CD4-positive, CD25-positive, alpha-beta regulatory T cell (primary cell): ENCODE results near the gene ASB10. TPM values are rescaled to one million over a fixed set of nuclear protein-coding genes. Genes with fewer than 3 reads are reported as not detected.

ENCODE experiments used
- ATAC-seq, 2 donors: fragments of 150-1000 bp; cut with Tn5 transposase; one replicate each; pipeline ENCODE4 v1.10.0; 2021; ENCODE audit warnings: low read depth in 2 of 2, moderate number of reproducible peaks in 2 of 2, moderate library complexity in 1 of 2
- DNase-seq, 3 donors: peaks; one replicate each; pipeline versions ENCODE4 v3.0.0 to v3.0.0-alpha.2; 2012 to 2022; ENCODE audit warnings: mixed read lengths in 1 of 3
- H3K27ac ChIP-seq: one replicate; pipeline ENCODE4 v1.7.0; 2013; ENCODE audit warnings: mild to moderate bottlenecking, low read length; ENCODE audit not compliant: insufficient read depth, poor library complexity, severe bottlenecking
- H3K27me3 ChIP-seq: one replicate; pipeline ENCODE4 v1.7.0; 2013; ENCODE audit warnings: low read length; ENCODE audit not compliant: control insufficient read depth, insufficient read depth
- H3K36me3 ChIP-seq: one replicate; pipeline ENCODE4 v1.7.0; 2013; ENCODE audit warnings: mild to moderate bottlenecking, low read length, moderate library complexity; ENCODE audit not compliant: control insufficient read depth, insufficient read depth
- H3K4me1 ChIP-seq: 2 replicates; pipeline ENCODE4 v1.7.0; 2013; ENCODE audit warnings: mild to moderate bottlenecking, low read length; ENCODE audit not compliant: insufficient read depth, control insufficient read depth, poor library complexity, severe bottlenecking
- H3K4me3 ChIP-seq: one replicate; pipeline ENCODE4 v1.7.0; 2013; ENCODE audit warnings: low read depth, mild to moderate bottlenecking, low read length, moderate library complexity
- H3K9me3 ChIP-seq, 2 experiments: 1 replicate in 1 of 2; 2 replicates in 1 of 2; pipeline ENCODE4 v1.7.0; 2013; ENCODE audit warnings: low read length in 2 of 2, mild to moderate bottlenecking in 1 of 2, moderate library complexity in 1 of 2; ENCODE audit not compliant: control insufficient read depth in 2 of 2
- H3K27ac Mint-ChIP-seq, 3 donors: one replicate each; pipeline ENCODE4 v1.8.0; 2020 to 2022; ENCODE audit warnings: mild to moderate bottlenecking in 3 of 3, mixed read lengths in 3 of 3, moderate library complexity in 2 of 3
- H3K27me3 Mint-ChIP-seq: one replicate; pipeline ENCODE4 v1.8.0; 2022; ENCODE audit warnings: mild to moderate bottlenecking, mixed read lengths
- H3K36me3 Mint-ChIP-seq: one replicate; pipeline ENCODE4 v1.8.0; 2020; ENCODE audit warnings: mixed read lengths
- H3K4me1 Mint-ChIP-seq, 4 donors: one replicate each; pipeline ENCODE4 v1.8.0; 2020 to 2022; ENCODE audit warnings: mixed read lengths in 4 of 4, mild to moderate bottlenecking in 1 of 4
- H3K4me3 Mint-ChIP-seq, 4 donors: one replicate each; pipeline ENCODE4 v1.8.0; 2020 to 2022; ENCODE audit warnings: mild to moderate bottlenecking in 4 of 4, mixed read lengths in 4 of 4, moderate library complexity in 3 of 4
- H3K9me3 Mint-ChIP-seq, 7 donors: one replicate each; pipeline ENCODE4 v1.8.0; 2020 to 2022; ENCODE audit warnings: mixed read lengths in 7 of 7, mild to moderate bottlenecking in 3 of 7, moderate library complexity in 2 of 7
- polyA plus RNA-seq, 4 donors: library from polyadenylated mRNA; unstranded; fragments of 300-500 nt; fragmentation: Illumina TruSeq; gene quantifications; one replicate each; pipeline ENCODE4 v1.2.3, GENCODE V29; 2021
- total RNA-seq: library from RNA; stranded (reverse); gene quantifications from one replicate; pipeline ENCODE4 v1.2.3, GENCODE V29; 2022

The ASB10 gene
- total and polyA plus RNA-seq, 5 donors from 2014 or later, result not detected

DNA sequence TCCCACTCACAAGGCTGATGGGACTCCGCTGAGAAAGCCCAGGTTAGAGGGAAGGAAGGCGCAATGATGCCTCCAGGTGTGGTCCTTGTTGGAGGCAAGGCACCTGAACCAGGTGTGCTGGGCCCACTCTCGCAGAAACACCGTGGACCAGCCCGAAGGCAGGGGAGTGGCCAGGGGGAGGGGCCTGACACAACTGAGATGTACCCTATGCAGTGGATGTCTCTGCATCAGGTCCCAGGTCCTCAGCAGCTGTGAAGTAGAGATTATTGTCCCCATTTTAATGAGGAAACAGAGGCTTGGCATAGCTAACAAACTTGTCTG is 51.6 kb downstream of the ASB10 start:
- Mint-ChIP-seq H3K4me1 (no peaks in the 10 kb centered on the region), H3K36me3 (peaks cover 5% of the 10 kb centered on the region), H3K9me3 (no peaks in the 10 kb centered on the region), H3K27ac (peak overlapping the region in 1 of 3 donors; percentile 43), H3K27me3 (no peaks in the 10 kb centered on the region), H3K4me3 (no peak overlapping the region)
- ATAC-seq (no peak), DNase-seq (no peak)
- Histone ChIP-seq H3K36me3 (no peaks in the 10 kb centered on the region), H3K4me3 (no peak overlapping the region), H3K27me3 (no peaks in the 10 kb centered on the region), H3K4me1 (no peaks in the 10 kb centered on the region), H3K27ac (no peak overlapping the region), H3K9me3 (no peaks in the 10 kb centered on the region)

DNA sequence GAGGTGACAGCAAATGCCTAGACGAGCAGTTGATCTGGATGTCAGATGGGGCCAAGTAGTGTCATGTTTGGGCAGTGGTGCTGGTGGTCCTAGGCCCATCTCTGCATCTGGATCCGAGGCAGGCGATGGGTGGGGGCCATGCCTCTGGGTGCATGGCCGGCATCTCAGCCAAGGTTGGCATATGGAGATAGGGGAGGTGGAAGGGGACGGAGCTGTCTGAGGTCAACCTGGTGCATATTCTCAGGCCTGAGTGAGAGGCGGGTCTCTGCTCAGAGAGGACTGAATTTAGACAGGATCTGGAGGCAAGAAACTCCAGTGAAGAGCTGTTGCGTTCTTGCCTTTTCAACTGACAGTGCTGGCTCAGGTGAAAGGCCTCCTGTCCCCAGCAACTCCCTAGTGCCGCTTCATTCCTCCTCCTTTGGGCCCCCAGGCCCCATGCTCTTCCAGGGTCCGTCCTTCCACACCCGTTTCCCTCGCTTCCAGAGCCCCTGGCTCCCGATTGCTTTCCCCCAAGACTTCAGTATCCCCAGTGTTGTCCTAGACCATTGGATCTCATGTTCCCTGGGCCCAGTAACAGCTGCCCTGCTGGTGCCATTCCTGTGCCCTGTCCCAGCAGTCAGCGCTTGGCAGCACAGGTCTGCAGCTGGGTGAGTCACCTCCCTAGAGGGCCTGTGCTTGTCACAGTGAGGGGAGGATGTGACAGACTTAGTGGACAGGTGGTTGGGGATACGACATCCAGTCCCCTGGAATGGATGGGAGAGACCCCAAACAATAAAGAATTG is 52.1 kb downstream of the ASB10 start:
- Histone ChIP-seq H3K9me3 (no peaks in the 10 kb centered on the region), H3K27ac (no peak overlapping the region), H3K4me3 (no peak overlapping the region), H3K36me3 (no peaks in the 10 kb centered on the region), H3K27me3 (no peaks in the 10 kb centered on the region), H3K4me1 (no peaks in the 10 kb centered on the region)
- ATAC-seq, result no peak
- no peaks in the 10 kb centered on the region for H3K9me3 Mint-ChIP-seq
- no peak for DNase-seq
- H3K27me3 Mint-ChIP-seq, result no peaks in the 10 kb centered on the region
- H3K4me3 Mint-ChIP-seq, result no peak overlapping the region
- peaks cover 5% of the 10 kb centered on the region for H3K36me3 Mint-ChIP-seq
- H3K4me1 Mint-ChIP-seq, result no peaks in the 10 kb centered on the region
- H3K27ac Mint-ChIP-seq, result no peak overlapping the region

GRCh38 chr7:151133986-151134742 is 52.9 kb downstream of the ASB10 start:
- H3K9me3 Mint-ChIP-seq, result no peaks in the 10 kb centered on the region
- Histone ChIP-seq H3K27me3 (no peaks in the 10 kb centered on the region), H3K9me3 (no peaks in the 10 kb centered on the region), H3K4me1 (no peaks in the 10 kb centered on the region), H3K36me3 (no peaks in the 10 kb centered on the region), H3K4me3 (no peak overlapping the region), H3K27ac (no peak overlapping the region)
- ATAC-seq (no peak), DNase-seq (no peak)
- no peak overlapping the region for H3K27ac Mint-ChIP-seq
- H3K4me1 Mint-ChIP-seq, result no peaks in the 10 kb centered on the region
- peaks cover 5% of the 10 kb centered on the region for H3K36me3 Mint-ChIP-seq
- no peaks in the 10 kb centered on the region for H3K27me3 Mint-ChIP-seq
- no peak overlapping the region for H3K4me3 Mint-ChIP-seq

- no peaks in the 10 kb centered on the region for H3K4me1 ChIP-seq
- no peaks in the 10 kb centered on the region for H3K36me3 ChIP-seq
- ATAC-seq (no peak), DNase-seq (no peak)
- no peaks in the 10 kb centered on the region for H3K27me3 ChIP-seq
- Mint-ChIP-seq H3K9me3 (no peaks in the 10 kb centered on the region), H3K4me1 (no peaks in the 10 kb centered on the region), H3K27me3 (no peaks in the 10 kb centered on the region), H3K4me3 (no peak overlapping the region), H3K36me3 (peaks cover 5% of the 10 kb centered on the region), H3K27ac (no peak overlapping the region)
- H3K27ac ChIP-seq, result no peak overlapping the region
- H3K9me3 ChIP-seq, result no peaks in the 10 kb centered on the region
- H3K4me3 ChIP-seq, result no peak overlapping the region
Measured at GRCh38 chr7:151133266-151133985, 53.6 kb downstream of the ASB10 start.

DNA sequence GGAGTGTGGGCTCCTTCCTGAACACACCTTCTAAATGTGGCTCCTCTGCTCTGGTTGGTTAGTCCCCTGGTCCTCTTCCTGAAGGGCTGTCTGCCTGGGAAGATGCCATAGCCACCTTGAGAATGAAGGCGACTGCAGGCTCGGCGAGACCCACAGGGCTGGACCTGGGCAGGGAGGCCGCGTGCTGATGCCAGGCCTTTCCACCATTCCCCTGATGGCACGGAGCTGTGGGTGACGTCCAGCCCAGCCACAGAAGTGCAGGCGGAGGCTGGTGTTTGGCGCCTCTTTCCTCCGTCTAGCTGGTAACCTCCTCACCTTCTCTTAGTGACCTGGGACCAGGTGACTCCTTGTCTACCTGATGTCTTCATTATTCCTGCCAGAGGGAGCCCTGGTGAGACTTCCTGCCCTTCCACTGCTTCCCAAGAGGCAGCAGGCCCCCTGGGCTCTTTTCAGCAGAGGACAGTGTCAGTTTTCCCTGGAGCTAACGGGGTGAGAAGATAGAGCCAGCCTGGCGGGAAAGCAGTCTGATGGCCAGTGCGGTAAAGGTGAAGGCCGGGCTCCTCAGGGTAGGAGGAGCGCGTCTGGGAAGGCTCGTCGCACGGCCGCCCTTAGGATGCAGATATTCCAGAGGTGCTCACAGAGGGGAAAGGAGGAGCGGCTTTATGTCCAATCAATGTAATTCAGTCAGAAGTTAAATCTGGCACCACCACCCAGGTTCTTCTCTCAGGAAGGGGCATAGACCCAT is 54.4 kb downstream of the ASB10 start:
- DNase-seq, result no peak
- H3K4me3 Mint-ChIP-seq, result no peak overlapping the region
- H3K27ac Mint-ChIP-seq, result no peak overlapping the region
- H3K4me3 ChIP-seq, result no peak overlapping the region
- peaks cover 5% of the 10 kb centered on the region for H3K36me3 Mint-ChIP-seq
- ATAC-seq, result no peak
- H3K9me3 ChIP-seq, result no peaks in the 10 kb centered on the region
- no peaks in the 10 kb centered on the region for H3K4me1 ChIP-seq
- H3K27me3 ChIP-seq, result no peaks in the 10 kb centered on the region
- no peak overlapping the region for H3K27ac ChIP-seq
- no peaks in the 10 kb centered on the region for H3K9me3 Mint-ChIP-seq
- peaks cover 4% of the 10 kb centered on the region for H3K36me3 ChIP-seq
- H3K27me3 Mint-ChIP-seq, result no peaks in the 10 kb centered on the region
- H3K4me1 Mint-ChIP-seq, result no peaks in the 10 kb centered on the region

- no peak overlapping the region for H3K4me3 ChIP-seq
- no peak overlapping the region for H3K27ac Mint-ChIP-seq
- H3K27ac ChIP-seq, result no peak overlapping the region
- H3K27me3 ChIP-seq, result no peaks in the 10 kb centered on the region
- peaks cover 5% of the 10 kb centered on the region for H3K36me3 Mint-ChIP-seq
- peaks cover 4% of the 10 kb centered on the region for H3K36me3 ChIP-seq
- no peaks in the 10 kb centered on the region for H3K4me1 Mint-ChIP-seq
- ATAC-seq (no peak), DNase-seq (no peak)
- H3K9me3 Mint-ChIP-seq, result no peaks in the 10 kb centered on the region
- H3K4me3 Mint-ChIP-seq, result no peak overlapping the region
- H3K27me3 Mint-ChIP-seq, result no peaks in the 10 kb centered on the region
- H3K9me3 ChIP-seq, result no peaks in the 10 kb centered on the region
- no peaks in the 10 kb centered on the region for H3K4me1 ChIP-seq
Measured at GRCh38 chr7:151131592-151132293, 55.3 kb downstream of the ASB10 start.

DNA sequence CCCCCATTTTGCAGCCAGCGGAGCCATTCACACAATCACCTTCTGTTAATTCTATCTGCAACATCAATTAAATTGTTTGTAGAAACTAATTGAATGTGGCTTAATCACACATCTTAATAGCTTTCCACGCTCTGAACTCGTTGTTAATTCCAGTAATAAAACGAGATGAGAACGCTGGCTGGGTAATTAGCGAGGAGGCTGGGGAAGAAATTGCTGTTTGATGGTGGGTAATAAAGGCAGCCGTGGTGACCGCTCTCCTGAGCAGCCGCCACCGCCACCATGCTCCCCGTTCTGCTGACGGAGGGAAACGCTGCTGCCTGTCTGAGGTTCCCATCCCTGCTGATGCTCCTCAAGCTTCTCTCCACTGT is 55.8 kb downstream of the ASB10 start:
- Histone ChIP-seq H3K9me3 (no peaks in the 10 kb centered on the region), H3K27ac (no peak overlapping the region), H3K4me3 (no peak overlapping the region), H3K36me3 (peaks cover 4% of the 10 kb centered on the region), H3K27me3 (no peaks in the 10 kb centered on the region), H3K4me1 (no peaks in the 10 kb centered on the region)
- Mint-ChIP-seq H3K27ac (no peak overlapping the region), H3K27me3 (no peaks in the 10 kb centered on the region), H3K36me3 (peaks cover 1% of the 10 kb centered on the region), H3K9me3 (no peaks in the 10 kb centered on the region), H3K4me1 (no peaks in the 10 kb centered on the region), H3K4me3 (no peak overlapping the region)
- no peak for DNase-seq
- ATAC-seq, result no peak
